Colon (tissue), 2 donors: ENCODE data around the gene MSMB.
"Not testable (repeated sequence)": the region's sequence is repeated elsewhere in the genome, so short reads cannot be mapped to it uniquely, and the experiment has no call there.

Source experiments
- FAIRE-seq: peaks from 2 replicates; lab custom pipeline; 2012; peaks lifted over from hg19 to GRCh38; lab: Jason Lieb, UNC
- donor health status: control.
- donor health status: control.

MSMB gene

GRCh38 chr10:46046261-46046660, at the start of gene MSMB:
TSS of gene MSMB (minus strand) at chr10:46046269. CDS start at chr10:46046237, 32 bp downstream.
- no peak for FAIRE-seq

- no peak for FAIRE-seq
Measured at GRCh38 chr10:46094931-46095750, 49.1 kb upstream of the MSMB start.

DNA sequence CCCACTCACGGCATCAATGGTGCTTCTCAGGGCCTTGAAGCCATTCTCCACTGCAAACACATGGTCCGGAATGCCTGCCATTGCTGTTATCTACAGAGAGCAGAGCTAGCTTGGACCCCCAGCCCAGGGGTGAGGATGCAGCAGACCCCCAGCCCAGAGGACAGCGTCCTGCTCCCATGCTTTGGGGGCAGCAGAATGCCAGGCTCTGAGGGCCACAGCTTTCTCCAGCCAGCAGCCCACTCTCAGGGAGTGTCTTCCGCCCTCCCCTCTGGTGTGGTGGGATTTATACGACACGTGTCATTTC, 48.1 kb upstream of the MSMB start:
- FAIRE-seq: no peak

DNA sequence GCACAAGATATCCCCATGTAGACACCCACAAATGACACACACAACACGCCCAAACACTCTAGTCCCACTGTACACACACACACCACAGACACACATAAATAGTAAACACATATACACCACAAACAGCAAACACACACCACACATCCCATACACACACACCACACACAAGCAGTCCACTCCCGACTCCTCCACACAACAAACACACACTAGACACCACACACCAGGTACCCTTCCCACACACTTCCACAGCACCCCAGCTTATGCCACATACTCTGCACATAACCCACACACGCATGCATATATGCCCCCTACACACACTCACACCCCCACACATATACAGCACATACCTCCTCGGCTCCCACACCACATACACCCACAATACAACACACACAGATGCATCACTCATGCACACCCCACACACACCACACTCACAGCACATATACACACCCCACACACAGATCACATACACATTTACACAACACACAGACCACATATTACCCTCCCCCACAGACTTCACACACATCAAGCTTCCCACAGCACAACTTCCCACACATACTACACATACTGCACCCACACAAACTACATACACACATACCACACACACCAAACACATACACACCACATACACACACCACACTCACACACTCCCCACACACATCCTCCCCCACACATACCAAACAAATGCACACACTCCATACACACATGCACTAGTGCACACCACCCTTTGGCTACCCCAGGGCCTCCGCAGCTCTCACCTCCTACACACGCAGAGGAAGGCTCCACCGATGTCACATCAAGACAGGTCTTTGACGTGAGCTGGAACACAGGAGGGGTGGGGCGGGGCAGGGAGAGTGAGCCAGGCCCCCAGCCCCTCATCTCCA, 47.5 kb upstream of the MSMB start:
- FAIRE-seq: not testable (repeated sequence)

- no peak for FAIRE-seq
Measured at GRCh38 chr10:46092524-46093081, 46.5 kb upstream of the MSMB start.

DNA sequence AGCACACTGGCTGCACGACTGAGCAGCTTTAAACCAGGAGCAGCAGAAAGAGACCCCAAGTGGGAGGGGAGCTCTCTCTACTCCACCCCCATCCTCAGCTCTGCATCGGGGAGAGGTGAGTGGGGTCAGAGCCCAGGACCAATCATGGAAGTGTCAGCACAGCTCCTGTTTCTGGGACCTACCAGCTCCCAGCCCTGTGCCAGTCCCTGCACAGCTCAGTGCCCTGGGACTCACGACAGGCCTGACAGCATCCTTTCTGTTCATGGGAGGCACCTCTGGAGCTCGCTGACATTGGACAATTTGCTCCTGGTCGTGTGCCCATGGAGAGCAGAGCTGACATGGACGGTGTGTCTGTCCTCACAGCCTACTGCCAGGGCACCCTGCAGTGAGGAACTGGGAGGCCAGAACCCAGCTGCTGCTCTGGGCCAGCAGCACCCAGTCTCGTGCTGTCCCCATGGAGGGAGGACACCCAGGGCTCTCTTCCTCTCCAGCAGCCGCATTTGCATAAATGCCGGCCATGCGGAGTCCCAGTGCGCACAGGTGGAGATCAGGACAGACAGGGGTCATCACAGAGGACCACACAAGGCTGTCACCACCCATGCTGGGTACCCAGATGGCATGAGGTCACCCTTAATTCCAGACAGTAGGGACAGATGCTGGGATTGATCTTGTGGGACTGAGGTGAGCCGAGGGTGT, 45.9 kb upstream of the MSMB start:
- FAIRE-seq: no peak

DNA sequence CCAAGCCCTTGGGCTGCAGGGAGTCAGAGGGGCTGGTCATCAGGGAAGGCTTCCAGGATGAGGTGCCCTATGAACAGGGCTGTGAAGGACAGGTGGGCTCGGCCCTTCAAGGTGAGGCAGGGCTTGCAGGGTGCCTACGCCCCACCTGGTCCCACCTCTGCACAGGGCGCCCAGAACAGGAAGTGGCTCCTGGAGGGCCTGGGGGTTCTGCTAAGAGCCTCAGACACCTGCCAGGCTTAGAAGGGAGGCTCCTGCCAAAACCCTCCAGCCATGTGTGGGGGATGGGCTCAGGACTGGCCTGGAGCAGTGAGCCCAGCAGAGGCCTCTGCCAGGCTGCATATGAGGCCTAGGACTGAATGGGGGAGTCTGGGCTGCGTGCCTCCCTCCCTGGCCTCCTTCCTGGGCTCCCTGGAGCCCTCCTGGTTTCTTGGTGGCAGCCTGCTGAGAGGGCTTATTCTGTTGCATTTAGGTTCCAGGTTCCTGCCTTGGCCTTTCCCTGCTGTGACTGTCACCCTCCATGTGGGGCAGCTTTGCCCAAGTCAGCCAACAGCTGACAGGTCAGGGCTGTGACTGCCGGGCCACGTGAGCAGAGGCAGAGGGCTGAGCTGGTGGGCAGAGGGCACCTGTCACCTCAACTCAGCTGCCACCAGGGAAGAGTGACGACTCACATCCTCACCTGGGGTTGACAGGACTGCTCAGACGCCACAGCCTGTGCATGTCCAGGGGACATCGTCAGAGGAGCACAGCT, 45.2 kb upstream of the MSMB start:
- no peak for FAIRE-seq

GRCh38 chr10:46090258-46090812, 44.3 kb upstream of the MSMB start:
- FAIRE-seq: no peak

DNA sequence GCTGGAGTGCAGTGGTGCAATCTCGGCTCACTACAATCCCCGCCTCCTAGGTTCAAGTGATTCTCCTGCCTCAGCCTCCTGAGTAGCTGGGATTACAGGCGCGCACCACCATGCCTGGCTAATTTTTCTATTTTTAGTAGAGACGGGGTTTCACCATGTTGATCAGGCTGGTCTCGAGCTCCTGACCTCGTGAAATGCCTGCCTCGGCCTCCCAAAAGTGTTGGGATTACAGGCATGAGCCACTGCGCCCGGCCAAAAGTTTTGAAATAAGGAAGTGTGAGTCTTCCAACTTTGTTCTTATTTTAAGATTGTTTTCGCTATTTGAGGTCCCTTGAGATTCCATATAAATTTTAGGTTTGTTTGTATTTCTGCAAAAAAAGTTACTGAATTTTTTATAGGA, 41.3 kb upstream of the MSMB start:
- FAIRE-seq: not testable (repeated sequence)

GRCh38 chr10:46084321-46085165, 38.5 kb upstream of the MSMB start:
- no peak for FAIRE-seq

DNA sequence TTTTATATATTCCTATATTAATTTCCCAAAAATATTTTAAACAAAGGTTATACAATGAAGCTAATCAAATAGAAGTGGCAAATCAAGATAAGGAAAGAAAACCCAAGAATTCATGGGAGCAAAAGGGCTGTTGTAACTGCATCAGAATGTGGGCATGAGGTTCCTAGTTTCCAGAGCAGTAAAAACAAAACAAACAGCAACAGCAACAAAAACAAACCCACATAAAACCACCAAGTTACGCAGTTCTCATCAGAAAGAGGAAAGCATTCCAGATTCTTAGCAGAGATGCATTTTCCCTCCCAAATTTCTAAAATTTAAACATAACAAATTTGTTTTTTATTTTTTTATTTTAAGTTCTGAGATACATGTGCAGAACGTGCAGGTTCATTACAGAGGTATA, 34.8 kb upstream of the MSMB start:
- no peak for FAIRE-seq

DNA sequence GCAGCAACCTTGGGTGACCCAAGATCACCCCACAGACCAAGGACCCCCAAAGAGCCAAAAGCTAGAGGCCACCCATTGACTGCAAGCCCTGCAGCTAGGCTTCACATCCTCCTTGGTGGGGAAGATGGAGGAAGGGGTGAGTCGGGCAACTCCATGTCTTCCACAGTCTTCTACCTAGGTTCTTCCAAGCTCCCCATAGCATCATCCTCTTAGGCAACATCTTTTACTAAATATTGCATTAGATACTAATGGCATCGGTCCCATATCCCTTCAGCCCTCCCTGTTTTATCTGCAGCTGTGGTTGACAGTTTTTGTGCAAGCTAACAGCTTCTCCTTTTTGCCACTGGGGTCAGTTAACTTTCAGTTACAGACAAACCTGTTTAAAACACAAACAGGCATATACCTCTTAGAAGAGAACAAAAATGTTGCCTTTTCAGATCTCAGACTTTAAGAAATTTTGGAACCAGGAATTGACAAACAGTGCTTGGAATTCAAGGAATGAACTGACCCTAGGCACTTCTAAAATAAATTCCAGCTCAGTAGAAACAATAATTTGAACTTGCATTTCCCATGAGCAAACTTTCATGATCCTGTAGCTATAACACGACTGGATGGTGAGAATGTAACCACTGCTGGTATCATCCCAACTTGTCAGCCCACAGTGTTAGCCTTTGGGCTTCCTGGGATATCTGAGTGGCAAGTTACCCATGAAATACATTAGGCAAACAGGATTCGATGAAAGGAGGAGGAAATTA, 33.9 kb upstream of the MSMB start:
- no peak for FAIRE-seq

DNA sequence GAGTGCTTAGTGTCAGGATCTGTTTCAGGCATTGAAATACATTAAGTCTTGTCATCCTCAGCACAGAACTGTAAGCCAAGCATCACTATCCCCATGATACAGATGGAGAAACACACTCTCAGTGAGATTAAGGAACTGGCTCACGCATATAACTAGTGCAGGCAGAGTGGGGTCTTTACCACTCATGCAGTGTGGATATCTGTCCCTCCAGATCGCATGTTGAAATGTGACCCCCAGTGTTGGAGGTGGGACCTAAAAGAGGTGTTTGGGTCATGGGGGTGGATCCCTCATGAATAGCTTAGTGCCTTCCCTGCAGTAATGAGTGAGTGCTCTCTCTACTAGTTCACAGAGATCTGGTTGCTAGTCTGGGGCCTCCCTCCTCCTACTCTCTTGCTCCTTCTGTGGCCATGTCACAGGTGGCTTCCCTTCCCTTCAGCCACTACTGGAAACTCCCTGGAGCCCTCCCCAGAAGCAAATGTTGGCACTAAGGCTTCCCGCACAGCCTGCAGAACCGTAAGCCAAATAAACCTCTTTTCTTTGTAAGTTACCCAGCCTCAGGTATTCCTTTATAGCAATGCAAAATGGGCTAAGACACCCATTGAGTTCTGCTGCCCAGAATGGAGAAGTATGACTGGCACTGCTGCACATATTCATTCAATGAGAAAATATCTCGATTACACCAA, 31.8 kb upstream of the MSMB start:
- FAIRE-seq: no peak

DNA sequence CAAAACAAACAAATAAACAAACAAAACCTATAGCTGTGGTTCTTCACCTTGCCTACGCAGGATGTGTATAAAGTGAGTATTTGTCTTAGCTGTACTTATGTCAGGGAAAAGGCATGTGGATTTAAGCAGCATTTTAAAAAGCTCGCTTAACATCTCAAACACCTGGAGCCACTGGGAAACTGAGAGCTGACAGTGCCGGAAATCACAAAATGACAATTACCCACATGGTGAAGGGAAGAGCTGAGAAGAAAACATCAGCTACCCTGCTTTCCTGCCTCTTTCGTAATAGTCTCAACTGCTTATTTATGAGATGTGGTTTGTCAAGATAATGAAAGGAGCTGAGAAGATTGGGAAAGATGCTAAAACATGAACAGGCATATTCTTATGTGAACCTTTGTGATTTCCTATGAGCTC, 31.1 kb upstream of the MSMB start:
- no peak for FAIRE-seq

- FAIRE-seq: no peak
Measured at GRCh38 chr10:46075869-46076268, 29.8 kb upstream of the MSMB start.

DNA sequence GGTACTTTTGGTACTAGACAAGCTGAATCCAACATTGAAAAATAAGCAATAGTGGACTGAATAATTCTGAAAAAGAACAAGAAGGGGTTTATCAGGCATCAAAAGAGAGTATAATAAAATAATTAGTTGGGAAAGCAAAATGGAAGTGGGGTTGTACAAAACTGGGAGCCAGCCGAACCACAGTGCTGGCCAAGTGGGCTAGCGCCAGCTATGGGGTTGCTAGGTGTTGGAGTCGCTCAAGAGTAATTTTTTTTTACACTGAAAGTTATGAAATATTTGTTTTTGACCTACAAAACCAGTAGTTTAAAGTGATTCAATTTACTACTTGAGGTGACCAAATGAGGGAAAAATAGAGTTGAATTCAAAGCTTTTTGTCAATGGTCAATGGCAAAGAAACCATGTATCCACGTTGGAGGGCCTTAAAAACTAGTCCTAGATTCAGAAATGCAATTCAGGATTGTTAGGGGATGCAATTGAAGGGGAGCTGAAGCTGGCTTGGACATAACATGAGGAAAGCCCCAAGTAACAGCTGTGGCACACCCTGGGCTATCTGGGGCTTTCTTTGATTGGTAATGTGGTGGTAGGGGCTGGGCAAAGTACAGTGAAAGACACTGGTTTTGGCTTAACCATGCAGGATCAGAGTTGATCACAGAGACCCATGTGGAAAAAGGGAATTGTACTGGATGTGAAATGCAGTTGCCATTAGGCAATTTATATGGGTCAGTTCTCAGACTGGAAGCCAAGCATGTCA, 28.3 kb upstream of the MSMB start:
- FAIRE-seq: no peak

DNA sequence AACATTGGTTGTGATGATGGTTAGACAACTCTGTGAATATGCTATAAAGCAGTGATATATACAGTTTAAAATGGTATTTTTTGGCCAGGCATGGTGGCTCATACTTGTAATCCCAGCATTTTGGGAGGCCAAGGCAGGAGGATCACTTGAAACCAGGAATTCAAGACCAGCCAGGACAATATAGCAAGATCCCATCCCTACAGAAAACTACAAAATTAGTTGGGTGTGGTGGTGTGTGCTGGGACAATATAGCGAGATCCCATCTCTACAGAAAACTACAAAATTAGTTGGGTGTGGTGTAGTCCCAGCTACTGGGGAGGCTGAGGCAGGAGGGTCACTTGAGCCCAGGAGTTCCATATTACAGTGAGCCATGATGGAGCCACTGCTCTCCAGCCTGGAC, 27.5 kb upstream of the MSMB start:
- no peak for FAIRE-seq

DNA sequence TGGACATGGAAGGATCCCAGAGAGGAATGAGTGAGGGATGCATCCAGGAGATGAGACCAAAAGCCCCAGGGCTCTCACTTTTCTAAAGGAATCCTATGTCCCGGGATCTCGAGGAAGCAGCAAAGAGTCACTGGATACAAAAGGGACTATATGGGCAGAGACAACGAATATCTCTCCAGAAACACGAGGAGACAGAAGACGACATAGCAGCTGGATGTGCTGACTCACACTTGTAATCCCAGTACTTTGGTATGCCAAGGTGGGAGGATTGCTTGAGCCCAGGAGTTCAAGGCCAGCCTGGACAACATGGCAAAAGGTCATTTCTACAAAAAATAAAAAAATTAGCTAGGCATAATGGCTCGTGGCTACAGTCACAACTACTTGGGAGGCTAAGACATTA, 24.7 kb upstream of the MSMB start:
- FAIRE-seq: no peak
